Measurements from ENCODE around the gene OR10A4. TPM values are rescaled to one million over a fixed set of nuclear protein-coding genes. Genes with fewer than 3 reads are reported as not detected.

OR10A4 gene
- polyA plus RNA-seq, 1 donor from 2014 or later: not detected

DNA sequence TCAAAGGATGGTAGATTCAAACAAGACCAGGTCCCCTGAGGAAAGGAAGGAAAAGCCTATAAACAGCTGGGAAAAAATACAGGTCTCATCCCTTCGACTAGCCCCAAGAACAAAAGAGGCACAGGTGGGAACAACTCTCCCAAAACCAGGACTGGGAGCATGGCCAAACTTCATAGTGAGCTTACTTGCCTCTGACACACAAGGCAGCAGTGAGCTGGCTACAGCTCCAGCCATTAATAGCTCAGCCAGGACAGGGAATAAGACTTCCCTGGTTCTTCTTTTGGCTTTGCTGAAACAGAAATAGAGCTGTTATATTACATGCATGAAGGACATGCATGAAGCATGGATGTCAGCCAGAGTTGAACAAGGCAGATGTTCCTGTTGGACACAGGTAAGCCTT lies 13.5 kb upstream of the OR10A4 start, which contains the start of gene OR10A2:
TSS of gene OR10A2 (plus strand) at position 97 of the 400 bp plus-strand sequence. CDS start 6,698 bp downstream, outside the sequence.
- H3K27me3 ChIP-seq (ENCODE audit: insufficient read depth, low read depth, low read length): no peaks in the 10 kb centered on the region
- H3K9me3 ChIP-seq (ENCODE audit: low read length): no peaks in the 10 kb centered on the region
- H3F3A ChIP-seq (ENCODE audit: insufficient read depth, low read length, poor library complexity, severe bottlenecking): no peaks in the 10 kb centered on the region
- no peak within 1 kb of the TSS for H2AFZ ChIP-seq (ENCODE audit: low read depth, low read length)
- H3K27ac ChIP-seq (ENCODE audit: low read length): no peak within 1 kb of the TSS
- H3K9me2 ChIP-seq (ENCODE audit: insufficient read depth, low read length): no peaks in the 10 kb centered on the region
- no peak within 1 kb of the TSS for H3K4me2 ChIP-seq (ENCODE audit: low read length)
- no peak within 1 kb of the TSS for H3K9ac ChIP-seq (ENCODE audit: low read length)
- H3K36me3 ChIP-seq (ENCODE audit: insufficient read depth, low read length): no peaks in the 10 kb centered on the region
- H4K20me1 ChIP-seq (ENCODE audit: insufficient read depth): no peaks in the 10 kb centered on the region
- H3K79me2 ChIP-seq (replicated peaks; ENCODE audit: insufficient read depth, low read length): no peaks in the 10 kb centered on the region
- H3K4me3 ChIP-seq (ENCODE audit: low read length): no peak within 1 kb of the TSS
- no peak for TF ChIP-seq RAD21 (conservative IDR thresholded peaks at IDR 0.05)
- TF ChIP-seq EP300 (conservative IDR thresholded peaks at IDR 0.05; ENCODE audit: poor library complexity, severe bottlenecking): no peak
- TF ChIP-seq TAF1 (IDR thresholded peaks at IDR 0.05; ENCODE audit: low read depth): no peak

DNA sequence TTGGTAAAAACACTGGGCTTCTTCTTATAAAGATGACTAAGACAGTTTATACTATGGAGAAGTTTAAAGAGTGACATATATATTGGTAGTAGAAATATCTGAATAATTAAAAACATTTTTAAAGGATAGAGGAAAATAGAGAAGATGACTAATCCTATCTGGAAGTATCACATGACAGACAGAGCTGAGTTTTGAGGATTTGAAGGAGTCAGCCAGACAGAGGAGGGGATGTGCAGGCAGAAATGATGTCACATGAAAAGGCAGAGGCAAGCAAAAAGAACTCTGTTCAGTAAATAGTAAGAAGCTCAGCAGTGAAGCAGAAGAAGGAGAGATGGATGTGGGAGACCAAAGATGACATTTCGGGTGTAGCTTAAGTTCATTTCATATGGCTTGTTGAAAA lies 12.0 kb upstream of the OR10A4 start:
- H2AFZ ChIP-seq (ENCODE audit: low read depth, low read length): no peak overlapping the region
- H3K27me3 ChIP-seq (ENCODE audit: insufficient read depth, low read depth, low read length): no peaks in the 10 kb centered on the region
- no peak overlapping the region for H3K27ac ChIP-seq (ENCODE audit: low read length)
- H3F3A ChIP-seq (ENCODE audit: insufficient read depth, low read length, poor library complexity, severe bottlenecking): no peaks in the 10 kb centered on the region
- no peaks in the 10 kb centered on the region for H3K9me3 ChIP-seq (ENCODE audit: low read length)
- H4K20me1 ChIP-seq (ENCODE audit: insufficient read depth): no peaks in the 10 kb centered on the region
- no peak overlapping the region for H3K9ac ChIP-seq (ENCODE audit: low read length)
- TF ChIP-seq TAF1 (IDR thresholded peaks at IDR 0.05; ENCODE audit: low read depth) (no peak), EZH2 (IDR thresholded peaks at IDR 0.05; ENCODE audit: borderline replicate concordance, insufficient read depth, low read length, poor library complexity, severe bottlenecking) (no peak), SMC3 (conservative IDR thresholded peaks at IDR 0.05; ENCODE audit: poor library complexity) (no peak), POLR2AphosphoS5 (IDR thresholded peaks at IDR 0.05) (no peak), RAD21 (conservative IDR thresholded peaks at IDR 0.05) (no peak), EP300 (conservative IDR thresholded peaks at IDR 0.05; ENCODE audit: poor library complexity, severe bottlenecking) (no peak), MXI1 (conservative IDR thresholded peaks at IDR 0.05; ENCODE audit: poor library complexity, severe bottlenecking) (no peak)
- TF ChIP-seq, protein P1, sequence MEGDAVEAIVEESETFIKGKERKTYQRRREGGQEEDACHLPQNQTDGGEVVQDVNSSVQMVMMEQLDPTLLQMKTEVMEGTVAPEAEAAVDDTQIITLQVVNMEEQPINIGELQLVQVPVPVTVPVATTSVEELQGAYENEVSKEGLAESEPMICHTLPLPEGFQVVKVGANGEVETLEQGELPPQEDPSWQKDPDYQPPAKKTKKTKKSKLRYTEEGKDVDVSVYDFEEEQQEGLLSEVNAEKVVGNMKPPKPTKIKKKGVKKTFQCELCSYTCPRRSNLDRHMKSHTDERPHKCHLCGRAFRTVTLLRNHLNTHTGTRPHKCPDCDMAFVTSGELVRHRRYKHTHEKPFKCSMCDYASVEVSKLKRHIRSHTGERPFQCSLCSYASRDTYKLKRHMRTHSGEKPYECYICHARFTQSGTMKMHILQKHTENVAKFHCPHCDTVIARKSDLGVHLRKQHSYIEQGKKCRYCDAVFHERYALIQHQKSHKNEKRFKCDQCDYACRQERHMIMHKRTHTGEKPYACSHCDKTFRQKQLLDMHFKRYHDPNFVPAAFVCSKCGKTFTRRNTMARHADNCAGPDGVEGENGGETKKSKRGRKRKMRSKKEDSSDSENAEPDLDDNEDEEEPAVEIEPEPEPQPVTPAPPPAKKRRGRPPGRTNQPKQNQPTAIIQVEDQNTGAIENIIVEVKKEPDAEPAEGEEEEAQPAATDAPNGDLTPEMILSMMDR (IDR thresholded peaks at IDR 0.05; ENCODE audit: poor library complexity, severe bottlenecking): no peak
- TF ChIP-seq, protein P2, sequence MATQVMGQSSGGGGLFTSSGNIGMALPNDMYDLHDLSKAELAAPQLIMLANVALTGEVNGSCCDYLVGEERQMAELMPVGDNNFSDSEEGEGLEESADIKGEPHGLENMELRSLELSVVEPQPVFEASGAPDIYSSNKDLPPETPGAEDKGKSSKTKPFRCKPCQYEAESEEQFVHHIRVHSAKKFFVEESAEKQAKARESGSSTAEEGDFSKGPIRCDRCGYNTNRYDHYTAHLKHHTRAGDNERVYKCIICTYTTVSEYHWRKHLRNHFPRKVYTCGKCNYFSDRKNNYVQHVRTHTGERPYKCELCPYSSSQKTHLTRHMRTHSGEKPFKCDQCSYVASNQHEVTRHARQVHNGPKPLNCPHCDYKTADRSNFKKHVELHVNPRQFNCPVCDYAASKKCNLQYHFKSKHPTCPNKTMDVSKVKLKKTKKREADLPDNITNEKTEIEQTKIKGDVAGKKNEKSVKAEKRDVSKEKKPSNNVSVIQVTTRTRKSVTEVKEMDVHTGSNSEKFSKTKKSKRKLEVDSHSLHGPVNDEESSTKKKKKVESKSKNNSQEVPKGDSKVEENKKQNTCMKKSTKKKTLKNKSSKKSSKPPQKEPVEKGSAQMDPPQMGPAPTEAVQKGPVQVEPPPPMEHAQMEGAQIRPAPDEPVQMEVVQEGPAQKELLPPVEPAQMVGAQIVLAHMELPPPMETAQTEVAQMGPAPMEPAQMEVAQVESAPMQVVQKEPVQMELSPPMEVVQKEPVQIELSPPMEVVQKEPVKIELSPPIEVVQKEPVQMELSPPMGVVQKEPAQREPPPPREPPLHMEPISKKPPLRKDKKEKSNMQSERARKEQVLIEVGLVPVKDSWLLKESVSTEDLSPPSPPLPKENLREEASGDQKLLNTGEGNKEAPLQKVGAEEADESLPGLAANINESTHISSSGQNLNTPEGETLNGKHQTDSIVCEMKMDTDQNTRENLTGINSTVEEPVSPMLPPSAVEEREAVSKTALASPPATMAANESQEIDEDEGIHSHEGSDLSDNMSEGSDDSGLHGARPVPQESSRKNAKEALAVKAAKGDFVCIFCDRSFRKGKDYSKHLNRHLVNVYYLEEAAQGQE (IDR thresholded peaks at IDR 0.05; ENCODE audit: borderline replicate concordance): no peak
- no peaks in the 10 kb centered on the region for H3K36me3 ChIP-seq (ENCODE audit: insufficient read depth, low read length)
- H3K4me3 ChIP-seq (ENCODE audit: low read length): no peak overlapping the region
- no peaks in the 10 kb centered on the region for H3K79me2 ChIP-seq (replicated peaks; ENCODE audit: insufficient read depth, low read length)
- H3K9me2 ChIP-seq (ENCODE audit: insufficient read depth, low read length): no peaks in the 10 kb centered on the region
- no peak overlapping the region for H3K4me2 ChIP-seq (ENCODE audit: low read length)

Measured in neural cell (in vitro differentiated cells).